KOPT-K1 (cell line): Measurements from ENCODE around the gene WWP2.
"Not testable (repeated sequence)": the region's sequence is repeated elsewhere in the genome, so short reads cannot be mapped to it uniquely, and the experiment has no call there.

Experiments used
- H3K27ac ChIP-seq: fragments of 200-600 bp; sonication (generic); 2 replicates; pipeline ENCODE4 v1.5.1; 2016; ENCODE audit warnings: antibody characterized with exemption, mild to moderate bottlenecking, low read depth, low read length; ENCODE audit not compliant: poor library complexity, severe bottlenecking
- H3K36me3 ChIP-seq: fragments of 200-600 bp; sonication (generic); 2 replicates; pipeline ENCODE4 v1.5.1; 2017; ENCODE audit warnings: antibody characterized with exemption, mild to moderate bottlenecking, low read length, moderate library complexity; ENCODE audit not compliant: insufficient read depth
- H3K9me3 ChIP-seq: fragments of 200-600 bp; sonication (generic); 2 replicates; pipeline ENCODE4 v1.5.1; 2017; ENCODE audit warnings: antibody characterized with exemption, low read length, mild to moderate bottlenecking; ENCODE audit not compliant: insufficient read depth, poor library complexity, severe bottlenecking

The WWP2 gene

DNA sequence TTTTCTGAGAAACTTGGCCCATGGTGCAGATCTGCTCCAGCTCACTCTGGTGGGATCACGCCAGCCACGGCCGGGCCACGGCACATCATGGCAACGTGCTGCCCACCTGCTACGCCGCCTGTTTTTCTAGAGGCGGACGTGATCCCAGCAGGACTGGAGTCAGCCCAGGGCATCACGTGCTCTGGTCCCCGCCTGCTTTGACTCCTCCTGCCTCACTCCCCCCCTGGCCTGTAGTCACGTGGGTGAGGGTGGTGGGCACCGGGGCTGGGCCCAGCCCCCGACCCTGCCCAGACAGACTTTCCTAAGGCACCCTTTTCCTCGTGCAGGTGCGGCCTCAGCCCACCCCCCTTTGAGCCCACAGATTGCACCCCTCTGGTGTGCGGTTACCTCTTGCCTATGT lies 188.3 kb downstream of the WWP2 start:
- H3K9me3 ChIP-seq, H3K27ac ChIP-seq, H3K36me3 ChIP-seq: not testable (repeated sequence)

DNA sequence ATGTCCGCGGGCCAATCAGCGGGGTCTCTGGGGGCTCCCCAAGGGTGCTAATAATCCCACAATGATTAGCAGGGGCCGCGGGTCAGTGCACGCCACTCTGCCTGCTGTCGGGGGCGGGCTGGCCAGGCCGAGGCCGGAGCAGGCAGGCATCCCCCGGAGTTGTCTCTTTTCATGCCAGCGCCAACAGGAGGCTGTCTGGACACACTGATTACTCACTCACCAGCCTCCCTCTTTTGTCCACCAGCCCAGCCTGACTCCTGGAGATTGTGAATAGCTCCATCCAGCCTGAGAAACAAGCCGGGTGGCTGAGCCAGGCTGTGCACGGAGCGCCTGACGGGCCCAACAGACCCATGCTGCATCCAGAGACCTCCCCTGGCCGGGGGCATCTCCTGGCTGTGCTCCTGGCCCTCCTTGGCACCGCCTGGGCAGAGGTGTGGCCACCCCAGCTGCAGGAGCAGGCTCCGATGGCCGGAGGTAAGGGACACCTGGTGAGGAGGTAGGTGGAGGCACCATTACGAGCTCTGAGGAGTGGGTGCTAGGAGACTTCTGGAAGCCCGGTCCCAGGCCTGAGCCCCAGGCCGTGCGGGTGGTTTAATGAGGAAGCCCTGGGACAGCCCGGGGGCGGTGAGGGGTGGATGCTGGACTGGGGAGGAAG lies 189.0 kb downstream of the WWP2 start, which contains the start of gene CLEC18A:
Gene CLEC18A, plus strand, starts transcription at position 318 of the 655 bp plus-strand sequence. Its CDS starts 33 bp downstream, at position 351.
- not testable (repeated sequence) for H3K27ac ChIP-seq, H3K36me3 ChIP-seq, H3K9me3 ChIP-seq

DNA sequence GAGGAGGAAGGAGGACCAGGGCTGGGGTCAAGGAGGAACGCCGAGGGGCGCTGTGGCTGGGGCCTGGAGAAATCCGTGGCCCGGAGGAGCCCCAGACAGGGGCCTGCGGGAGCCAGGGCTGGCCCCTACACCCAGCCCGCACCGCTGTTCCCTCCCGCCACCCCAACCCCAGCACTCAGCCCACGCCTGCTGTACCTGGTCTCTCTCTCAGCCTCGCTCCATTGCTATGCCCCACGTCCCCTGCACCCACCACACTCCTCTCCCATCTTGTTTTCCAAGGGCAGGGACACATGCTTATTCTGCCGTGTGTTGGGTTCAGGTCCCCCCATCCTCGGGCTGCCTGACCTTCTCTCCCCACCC lies 189.5 kb downstream of the WWP2 start:
- not testable (repeated sequence) for H3K9me3 ChIP-seq, H3K36me3 ChIP-seq, H3K27ac ChIP-seq

- not testable (repeated sequence) for H3K27ac ChIP-seq, H3K9me3 ChIP-seq, H3K36me3 ChIP-seq
These were observed 190.0 kb downstream of the WWP2 start for GRCh38 chr16:69952116-69952515.

GRCh38 chr16:69952572-69953355 lies 190.6 kb downstream of the WWP2 start:
- not testable (repeated sequence) for H3K9me3 ChIP-seq, H3K27ac ChIP-seq, H3K36me3 ChIP-seq

DNA sequence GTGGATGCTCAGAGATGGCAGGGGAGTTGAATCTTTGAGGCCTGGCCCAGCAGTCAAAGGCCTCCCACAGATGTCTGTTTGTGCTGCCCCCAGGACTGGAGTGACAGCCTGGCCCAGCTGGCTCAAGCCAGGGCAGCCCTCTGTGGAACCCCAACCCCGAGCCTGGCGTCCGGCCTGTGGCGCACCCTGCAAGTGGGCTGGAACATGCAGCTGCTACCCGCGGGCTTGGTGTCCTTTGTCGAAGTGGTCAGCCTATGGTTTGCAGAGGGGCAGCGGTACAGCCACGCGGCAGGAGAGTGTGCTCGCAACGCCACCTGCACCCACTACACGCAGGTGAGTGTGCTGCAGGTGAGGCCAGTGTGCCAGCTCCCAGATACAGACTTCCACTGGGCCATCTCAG lies 192.1 kb downstream of the WWP2 start:
- not testable (repeated sequence) for H3K9me3 ChIP-seq, H3K27ac ChIP-seq, H3K36me3 ChIP-seq

GRCh38 chr16:69963312-69963711 lies 201.2 kb downstream of the WWP2 start:
- not testable (repeated sequence) for H3K36me3 ChIP-seq, H3K9me3 ChIP-seq, H3K27ac ChIP-seq

- H3K9me3 ChIP-seq, H3K27ac ChIP-seq, H3K36me3 ChIP-seq: not testable (repeated sequence)
These were observed 203.0 kb downstream of the WWP2 start for GRCh38 chr16:69964960-69965660.

DNA sequence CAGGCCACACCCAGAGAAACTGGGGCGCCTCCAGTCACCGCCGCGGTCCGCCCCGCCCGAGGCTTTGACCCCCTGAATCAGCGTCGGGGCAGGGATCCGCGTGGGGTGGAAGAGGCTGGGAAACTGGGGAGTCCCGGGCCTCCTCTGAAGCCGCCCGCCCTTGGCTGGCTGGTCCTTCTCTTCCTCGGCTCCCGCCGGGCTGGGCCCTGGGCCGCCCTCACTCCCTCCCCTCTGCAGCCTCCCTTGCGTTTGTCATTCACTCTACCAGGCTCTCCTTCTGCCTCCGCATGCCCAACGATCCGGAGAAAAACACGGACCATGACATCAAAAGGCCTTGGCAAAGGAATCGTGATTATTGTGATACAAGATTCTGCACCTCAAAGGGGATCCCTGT lies 203.5 kb downstream of the WWP2 start:
- H3K9me3 ChIP-seq, H3K27ac ChIP-seq: not testable (repeated sequence)

DNA sequence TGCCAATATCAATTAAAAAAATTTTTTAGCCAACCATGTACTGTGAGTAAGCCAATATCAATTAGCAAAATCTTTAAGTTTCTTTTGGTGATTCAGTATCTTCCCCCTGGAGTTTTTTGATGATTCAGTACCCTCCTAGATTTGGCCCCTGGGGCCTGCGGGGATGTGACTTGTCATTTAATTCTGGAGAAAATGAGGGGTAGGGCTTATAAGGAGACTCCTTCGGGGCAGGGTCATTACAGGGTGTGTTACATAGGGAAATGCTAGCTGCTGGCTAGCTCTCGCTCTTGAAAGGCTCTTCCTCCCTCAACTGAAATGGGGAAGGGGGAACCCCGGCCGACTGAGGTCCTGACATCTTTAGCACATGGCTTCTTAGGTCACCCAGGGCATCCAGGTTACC lies 205.6 kb downstream of the WWP2 start:
- H3K9me3 ChIP-seq, H3K36me3 ChIP-seq, H3K27ac ChIP-seq: not testable (repeated sequence)

More for the DNA sequence above, 203.5 kb downstream of the WWP2 start:
- not testable (repeated sequence) for H3K36me3 ChIP-seq

GRCh38 chr16:69968125-69968524 lies 206.0 kb downstream of the WWP2 start:
- H3K36me3 ChIP-seq, H3K27ac ChIP-seq: not testable (repeated sequence)

GRCh38 chr16:69969657-69970056 lies 207.5 kb downstream of the WWP2 start:
- H3K36me3 ChIP-seq, H3K27ac ChIP-seq, H3K9me3 ChIP-seq: not testable (repeated sequence)

More at GRCh38 chr16:69968125-69968524, 206.0 kb downstream of the WWP2 start:
- H3K9me3 ChIP-seq, result not testable (repeated sequence)

- H3K9me3 ChIP-seq, H3K27ac ChIP-seq, H3K36me3 ChIP-seq: not testable (repeated sequence)
These were observed 210.0 kb downstream of the WWP2 start for GRCh38 chr16:69972120-69972519.

GRCh38 chr16:69972935-69973334 lies 210.8 kb downstream of the WWP2 start:
- not testable (repeated sequence) for H3K36me3 ChIP-seq, H3K9me3 ChIP-seq, H3K27ac ChIP-seq

GRCh38 chr16:69985196-69985595 lies 223.1 kb downstream of the WWP2 start:
- H3K27ac ChIP-seq, H3K36me3 ChIP-seq, H3K9me3 ChIP-seq: not testable (repeated sequence)
